T-helper 2 cell (primary cell): ENCODE measurements around the gene GDAP1L1.
"Not testable (repeated sequence)": the region's sequence is repeated elsewhere in the genome, so short reads cannot be mapped to it uniquely, and the experiment has no call there.

Experiments
- DNase-seq, 5 experiments: peaks; one replicate each; pipeline versions ENCODE4 v3.0.0 to v3.0.0-alpha.2; 2012 to 2022

Gene GDAP1L1

DNA sequence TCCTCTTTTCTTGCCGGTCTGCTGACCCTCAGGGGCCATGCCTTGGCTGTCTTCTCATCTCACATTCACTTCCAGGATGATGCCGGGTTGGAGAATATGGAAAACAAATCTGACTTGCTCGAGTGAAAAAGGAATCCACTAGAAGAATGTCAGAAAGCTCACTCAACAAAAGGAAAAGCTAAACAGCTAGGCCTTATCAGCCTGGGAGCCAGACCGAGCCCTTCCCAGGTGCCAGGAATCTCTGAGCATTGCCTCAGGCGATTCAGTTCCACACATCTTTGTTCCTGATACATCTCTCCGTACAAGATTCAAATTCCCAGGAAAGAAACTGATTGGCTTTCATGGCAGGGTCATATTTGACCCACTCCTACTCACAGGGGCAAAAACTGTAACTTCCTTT, 27.3 kb upstream of the GDAP1L1 start:
- DNase-seq = no peak

DNA sequence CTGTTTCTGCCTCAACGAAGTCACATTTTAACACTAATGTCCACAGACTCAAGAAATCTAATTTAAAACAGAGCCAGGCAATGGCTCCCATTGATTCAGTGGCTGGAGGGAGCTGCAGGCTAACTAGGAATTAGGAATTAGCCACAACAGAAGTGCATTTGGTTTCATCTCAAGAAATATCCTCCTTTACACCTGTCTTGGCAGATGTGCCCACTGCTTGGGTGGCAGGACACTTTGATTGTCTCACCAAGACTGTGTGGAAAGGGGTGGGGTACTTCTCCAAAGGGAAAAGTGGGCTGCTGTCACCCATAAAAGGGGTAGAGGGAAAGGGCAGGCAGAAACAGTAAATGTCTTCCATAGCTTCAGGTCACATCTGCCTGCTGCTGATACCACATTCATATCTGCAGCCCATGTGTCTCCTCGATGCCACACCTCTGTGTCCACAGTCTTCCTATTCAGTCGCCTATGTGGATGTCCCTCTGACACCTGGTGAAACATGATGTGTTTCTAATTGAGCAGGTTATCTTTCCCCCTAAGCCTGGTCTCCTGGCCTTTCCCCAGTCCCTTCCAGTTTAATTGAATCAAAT, 25.6 kb upstream of the GDAP1L1 start:
- no peak for DNase-seq

DNA sequence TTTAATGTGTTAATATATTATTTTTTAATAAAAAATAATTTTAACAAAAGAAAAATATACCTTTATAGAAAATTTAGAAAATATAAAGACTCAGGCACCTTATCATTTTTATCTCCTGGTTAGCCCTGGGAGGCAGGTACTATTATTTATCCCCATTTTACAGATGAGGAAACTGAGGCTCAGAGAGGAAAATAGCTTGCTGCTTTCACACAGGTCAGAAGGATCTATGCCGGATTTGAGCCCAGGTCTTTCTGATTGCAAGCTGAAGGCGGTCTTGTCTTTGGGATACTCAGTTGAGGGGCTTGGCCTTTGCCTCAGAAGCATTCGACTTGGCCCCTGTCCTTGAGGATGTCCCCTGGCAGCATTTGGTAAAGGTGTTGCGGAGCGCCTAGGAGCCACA, 25.1 kb upstream of the GDAP1L1 start:
- DNase-seq = no peak

DNA sequence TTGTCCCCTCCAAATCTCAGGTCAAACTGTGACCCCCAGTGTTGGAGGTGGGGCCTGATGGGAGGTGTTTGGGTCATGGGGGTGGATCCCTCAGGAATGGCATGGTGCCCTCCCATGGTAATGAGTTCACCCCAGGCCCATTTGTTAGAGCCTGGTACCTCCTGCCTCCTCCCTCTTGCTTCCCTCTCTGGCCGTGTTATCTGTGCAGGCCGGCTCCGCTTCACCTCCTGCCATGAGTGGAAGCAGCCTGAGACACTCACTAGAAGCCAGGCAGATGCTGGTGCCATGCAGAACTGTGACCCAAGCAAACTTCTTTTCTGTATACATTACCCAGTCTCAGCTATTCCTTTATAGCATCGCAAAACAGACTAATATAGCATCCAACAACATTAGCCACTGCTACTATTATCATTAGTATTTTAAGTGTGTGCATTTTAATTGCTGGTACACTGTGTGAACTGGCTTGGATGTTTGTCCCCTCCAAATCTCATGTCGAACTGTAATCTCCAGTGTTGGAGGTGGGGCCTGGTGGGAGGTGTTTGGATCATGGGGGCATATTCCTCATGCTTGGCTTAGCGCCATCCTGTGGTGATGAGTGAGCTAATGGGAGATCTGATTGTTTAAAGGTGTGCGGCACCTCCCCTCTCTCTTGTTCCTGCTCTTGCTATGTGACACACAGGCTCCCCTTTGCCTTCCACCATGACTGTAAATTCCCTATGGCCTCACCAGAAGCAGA, 24.3 kb upstream of the GDAP1L1 start:
- DNase-seq = no peak

DNA sequence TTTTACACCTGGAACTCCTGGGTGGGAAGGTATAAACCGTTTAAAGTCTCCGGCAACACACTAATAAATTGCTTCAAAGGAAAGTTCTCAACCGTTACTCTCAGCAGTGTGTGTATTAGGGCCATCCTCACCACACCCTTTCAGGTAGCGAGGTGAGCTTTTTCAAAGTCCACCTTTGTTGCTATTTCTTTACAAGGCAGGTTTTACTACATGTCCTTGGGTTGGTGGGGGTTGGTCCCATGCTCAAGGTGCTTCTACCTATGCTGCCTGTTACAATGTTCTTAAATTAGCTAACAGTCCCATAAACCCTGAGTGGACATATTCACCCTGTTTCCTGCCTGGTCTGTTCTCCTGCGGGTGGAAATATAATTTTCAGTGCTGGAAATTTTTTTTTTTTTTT, 23.4 kb upstream of the GDAP1L1 start:
- DNase-seq = no peak

DNA sequence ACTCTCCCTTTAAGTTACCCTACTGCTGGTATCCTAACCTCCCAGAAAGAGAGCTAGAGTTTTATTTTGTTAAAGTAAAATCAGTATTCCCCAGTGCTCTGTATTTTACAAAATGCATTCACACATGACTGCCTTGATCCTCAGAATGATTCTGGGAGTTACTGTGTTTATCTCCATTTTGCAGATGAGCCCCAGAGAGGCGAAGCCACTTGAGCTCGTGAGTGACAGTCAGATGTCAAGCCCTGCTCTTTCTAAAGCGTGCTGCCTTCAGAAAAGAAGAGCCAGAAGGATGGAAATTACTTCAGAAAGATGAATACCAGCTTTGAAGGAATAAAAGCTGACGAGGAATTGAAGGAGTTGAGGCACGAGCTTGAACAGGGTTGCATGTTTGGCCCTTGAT, 22.5 kb upstream of the GDAP1L1 start:
- no peak for DNase-seq

DNA sequence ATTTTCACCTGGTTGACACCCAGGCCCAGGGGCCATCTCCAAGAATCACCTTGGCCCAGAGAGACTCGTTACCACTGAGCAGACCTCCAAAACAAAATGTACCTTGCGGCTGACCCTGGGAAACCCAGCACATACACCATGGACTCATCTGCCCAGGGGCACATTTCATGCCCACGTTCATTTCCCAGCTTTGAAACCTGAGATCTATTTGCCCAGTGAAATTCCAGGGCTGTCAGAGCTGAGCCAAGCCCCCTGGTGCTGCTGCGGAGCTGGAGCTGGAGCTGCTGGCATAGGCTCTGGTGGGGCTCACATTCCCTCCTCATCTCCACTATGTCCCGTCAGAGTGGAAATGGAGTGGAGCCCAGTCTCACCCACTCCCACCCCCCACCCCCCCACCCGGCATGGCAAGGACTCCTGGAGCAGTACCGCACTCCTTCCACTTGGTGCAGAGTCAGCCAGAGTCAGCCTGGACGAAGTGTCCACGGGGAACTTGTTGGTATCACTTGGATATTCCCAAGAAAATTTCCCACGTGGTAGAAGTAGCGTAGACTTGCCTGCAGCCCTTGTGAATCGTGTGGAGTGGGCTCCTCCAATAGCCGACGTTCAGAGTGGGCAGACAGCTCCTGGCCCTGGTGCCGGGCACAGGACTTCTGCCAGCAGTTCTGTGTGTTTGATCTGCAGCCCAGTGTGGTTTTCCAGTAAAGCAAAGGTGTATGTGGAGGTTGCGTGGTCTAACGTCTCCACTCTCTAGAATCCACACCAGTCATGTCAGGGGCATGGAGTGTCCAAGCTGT, 18.4 kb upstream of the GDAP1L1 start:
- no peak for DNase-seq

DNA sequence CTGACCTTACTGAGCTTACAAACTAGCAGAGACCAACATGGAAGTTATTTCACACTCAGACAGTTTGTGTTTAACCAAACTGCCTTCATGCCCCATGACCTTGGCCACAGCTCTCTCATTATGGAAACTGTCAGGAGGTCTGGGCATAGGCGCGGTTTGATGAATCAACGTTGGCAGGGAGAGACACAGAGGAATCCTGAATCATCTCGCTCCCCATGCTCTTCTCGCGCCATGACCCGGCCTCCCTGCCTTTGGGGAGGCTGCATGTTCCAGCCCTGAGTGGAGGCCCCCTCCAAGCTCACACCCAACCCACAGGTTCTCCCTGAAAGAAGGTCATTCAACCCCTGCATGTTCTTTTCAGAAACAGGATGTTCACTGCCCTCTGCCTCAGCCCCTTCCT, 15.9 kb upstream of the GDAP1L1 start:
- no peak for DNase-seq

DNA sequence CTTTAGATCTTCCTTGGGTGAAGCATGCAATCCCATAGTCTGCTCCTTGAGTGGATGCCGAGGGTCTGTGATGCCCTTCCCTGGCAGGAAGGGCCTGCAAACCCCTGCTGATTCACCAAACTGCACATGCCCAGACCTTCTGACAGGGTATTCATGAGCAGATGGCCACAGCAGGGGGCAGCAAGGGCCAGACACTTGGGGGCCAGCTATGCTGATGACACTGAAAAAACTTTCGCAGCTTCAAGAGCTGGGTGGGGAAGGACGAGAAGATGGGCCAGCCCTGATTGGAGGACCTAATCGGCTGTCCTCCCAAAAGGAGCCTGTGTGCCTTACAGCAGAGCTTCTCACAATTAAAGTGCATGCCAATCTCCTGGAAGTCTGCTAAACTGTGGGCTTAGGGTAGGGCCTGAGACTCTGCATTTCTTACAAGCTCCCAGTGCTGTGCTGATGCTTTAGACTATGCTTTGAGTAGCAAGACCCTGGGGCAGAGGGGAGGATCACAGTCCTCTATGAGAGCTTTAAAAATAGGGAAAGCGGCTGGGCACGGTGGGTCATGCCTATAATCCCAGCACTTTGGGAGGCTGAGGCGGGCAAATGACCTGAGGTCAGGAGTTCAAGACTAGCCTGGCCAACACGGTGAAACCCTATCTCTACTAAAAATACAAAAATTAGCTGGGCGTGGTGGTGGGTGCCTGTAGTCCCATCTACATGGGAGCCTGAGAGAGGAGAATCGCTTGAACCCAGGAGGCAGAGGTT, 15.2 kb upstream of the GDAP1L1 start:
- no peak for DNase-seq

DNA sequence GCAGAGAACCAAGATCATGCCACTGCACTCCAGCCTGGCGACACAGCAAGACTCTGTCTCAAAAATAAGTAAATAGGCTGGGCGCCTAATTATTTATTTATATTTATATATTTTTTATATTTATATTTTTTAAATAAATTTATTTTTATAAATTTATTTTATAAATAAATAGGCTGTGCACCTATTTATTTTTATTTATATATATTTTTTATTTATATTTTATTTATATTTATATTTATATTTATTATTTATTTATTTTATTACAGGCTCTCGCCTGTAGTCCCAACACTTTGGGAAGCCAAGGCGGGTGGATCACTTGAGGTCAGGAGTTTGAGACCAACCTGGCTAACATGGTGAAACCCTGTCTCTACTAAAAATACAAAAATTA, 14.6 kb upstream of the GDAP1L1 start:
- DNase-seq = not testable (repeated sequence)

DNA sequence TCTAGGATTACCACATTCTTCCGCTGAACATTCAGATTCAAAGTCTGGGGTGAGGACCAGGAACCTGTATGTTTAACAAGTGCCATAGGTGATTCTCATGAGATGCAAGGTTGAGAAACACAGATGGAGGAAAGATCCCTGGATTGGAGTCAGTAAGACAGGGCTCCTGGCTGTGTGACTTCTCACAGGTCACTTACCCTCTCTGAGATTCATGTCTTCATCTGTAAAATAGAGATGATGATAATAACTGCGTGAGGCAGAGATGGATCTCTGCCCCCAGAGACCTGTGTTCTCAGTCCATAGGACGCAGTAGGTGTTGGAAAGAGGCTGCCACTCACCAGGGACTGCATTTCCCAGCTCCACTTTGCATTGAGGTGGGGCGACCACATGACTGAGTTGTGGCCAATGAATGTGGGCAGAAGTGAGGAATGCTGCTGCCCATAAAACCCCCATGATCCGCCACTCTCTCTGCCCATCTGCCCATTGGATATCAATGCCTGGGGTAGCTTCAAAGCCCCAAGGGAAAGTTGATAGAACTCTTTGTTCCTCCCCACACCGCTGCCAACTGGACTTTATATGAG, 13.6 kb upstream of the GDAP1L1 start:
- no peak for DNase-seq

DNA sequence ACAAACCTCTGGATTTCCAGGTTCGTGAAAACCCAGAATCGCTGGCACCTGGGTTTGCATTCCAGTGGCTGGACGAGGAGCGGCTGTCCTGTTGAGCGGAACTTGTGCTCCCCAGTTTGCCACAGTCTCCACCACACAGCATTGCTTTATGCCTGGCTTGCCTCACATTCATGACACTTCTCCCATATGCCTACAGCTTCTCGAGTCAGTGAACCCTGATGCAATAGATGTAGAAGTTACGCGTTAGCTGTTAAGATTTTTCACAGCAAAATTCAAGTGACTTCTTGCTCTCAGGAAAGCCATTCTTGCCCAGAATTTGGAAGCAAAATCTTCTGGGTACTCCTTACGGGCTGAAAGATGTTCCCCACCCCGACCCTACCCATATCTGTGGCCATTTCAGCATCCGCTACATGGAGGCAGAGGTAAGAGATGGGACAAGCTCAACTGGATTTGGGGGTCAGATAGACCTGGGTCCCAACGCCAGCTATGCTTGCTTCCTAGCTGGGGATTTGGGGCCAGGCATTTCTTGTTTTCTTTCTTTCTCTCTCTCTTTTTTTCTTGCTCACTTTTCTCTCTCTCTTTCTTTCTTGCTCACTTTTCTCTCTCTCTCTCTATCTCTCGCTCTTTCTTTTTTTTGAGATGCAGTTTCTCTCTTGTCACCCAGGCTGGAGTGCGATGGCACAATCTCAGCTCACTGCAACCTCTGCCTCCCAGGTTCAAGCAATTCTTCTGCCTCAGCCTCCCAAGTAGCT, 12.4 kb upstream of the GDAP1L1 start:
- no peak for DNase-seq

DNA sequence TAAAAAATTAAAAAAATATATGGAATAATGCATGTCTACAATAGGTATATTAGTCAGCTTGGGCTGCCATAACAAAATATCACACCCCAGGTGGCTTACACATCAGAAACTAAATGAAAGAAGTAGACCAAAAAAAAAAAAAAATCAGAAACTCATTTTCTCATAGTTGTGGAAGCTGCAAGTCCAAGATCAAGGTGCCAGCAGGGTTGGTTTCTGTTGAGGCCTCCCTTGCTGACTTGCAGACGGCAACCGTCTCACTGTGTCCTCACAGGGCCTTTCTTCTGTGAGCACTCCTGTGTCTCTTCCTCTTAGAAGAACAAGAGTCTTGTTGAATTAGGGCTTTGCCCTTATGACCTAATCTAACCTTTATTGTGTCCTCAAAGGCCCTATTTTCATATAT, 11.4 kb upstream of the GDAP1L1 start:
- no peak for DNase-seq

DNA sequence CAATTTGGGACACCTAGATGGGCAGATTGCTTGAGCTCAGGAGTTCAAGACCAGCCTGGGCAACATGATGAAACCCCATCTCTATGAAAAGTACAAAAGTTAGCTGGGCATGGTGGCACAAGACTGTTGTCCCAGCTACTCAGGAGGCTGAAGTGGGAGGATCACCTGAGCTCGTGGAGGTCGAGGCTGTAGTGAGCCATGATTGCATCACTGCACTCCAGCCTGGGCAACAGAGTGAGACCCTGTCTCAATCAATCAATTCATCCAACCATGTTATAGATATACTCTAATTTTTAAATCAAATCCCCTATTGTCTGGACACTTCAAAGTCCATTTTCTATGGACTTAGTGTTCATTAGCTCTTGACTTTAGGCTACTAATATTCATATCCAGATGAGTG, 10.3 kb upstream of the GDAP1L1 start:
- not testable (repeated sequence) for DNase-seq

DNA sequence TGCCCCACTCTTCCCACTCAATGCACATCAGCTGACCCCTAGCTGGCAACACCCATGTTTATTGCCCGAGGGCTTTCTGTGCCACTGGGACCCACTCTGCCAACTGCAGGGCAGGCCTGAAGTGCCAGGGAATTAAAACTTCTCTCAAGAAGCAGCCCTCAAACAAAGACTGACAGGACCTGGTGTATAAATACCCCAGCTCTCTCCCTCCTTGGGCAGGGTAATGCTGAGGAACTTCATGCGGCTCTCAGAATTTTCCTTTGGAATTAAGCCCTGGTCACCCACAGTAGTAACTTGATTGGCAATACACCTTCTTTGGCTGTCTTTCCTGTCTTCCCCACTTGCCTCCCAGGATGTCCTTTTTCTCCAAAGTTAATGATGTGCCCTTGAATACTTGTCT, 5.3 kb upstream of the GDAP1L1 start:
- DNase-seq = no peak

DNA sequence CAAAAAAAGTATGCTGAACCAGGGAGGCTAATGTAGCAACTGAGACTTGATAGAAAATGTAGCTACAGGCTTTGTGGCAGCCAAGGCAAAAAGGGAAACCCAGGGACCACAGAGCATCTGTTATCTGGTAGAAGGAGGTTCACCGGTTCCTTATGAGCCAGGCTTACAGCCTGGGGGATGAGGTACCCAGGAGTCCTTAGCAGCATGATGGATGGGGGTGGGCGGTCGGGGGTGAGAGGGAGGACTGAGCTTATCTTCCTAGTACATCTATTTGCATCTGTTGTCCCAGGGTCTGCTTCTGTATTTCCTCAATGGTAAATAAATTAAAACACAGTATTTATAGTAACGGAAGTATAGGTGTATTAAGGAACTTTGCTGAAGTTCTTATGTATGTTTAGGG, 1.1 kb upstream of the GDAP1L1 start:
- no peak for DNase-seq

DNA sequence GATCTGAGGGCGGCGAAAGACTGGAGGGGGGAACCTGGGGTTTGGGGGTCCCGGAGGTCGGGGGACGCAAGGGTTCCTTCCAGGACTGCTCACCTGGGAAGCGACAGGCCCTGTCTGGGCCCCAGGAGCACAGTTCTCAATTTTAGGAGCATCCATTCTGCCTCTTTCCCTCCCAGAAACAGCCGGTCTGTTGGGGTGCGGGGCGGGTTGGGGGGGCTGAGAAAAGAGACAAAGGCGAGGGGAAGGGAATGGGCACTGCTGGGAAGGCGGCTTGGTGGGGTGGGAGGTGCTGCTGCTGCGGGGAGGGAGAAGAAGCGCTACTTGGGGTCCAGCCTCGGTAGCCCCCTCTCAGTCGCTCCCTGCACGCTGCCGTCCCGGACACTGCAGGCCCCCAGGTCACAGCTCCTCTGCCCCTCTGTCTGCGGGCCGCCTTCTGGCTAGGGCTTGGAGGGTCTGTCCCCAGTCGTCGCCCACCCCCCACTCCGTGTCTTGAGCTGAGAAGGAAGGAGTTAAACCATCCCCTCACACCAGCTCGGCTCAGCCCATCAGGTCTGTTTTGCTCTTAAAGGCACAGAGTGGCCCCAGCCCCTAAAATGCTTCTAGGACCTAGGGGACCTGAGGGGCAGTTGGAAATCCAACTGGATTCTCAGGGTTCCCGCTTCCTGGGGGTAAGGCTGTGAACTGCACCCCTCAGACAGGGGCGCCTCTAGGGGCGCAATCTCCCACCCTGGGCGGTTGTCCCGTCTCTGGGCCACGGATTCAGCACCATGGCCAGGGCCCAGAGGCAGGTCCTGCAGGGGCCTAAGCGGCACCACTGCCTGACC, 690 bp downstream of the GDAP1L1 start:
- peak in 1 of 5 experiments; percentile 15 for DNase-seq

DNA sequence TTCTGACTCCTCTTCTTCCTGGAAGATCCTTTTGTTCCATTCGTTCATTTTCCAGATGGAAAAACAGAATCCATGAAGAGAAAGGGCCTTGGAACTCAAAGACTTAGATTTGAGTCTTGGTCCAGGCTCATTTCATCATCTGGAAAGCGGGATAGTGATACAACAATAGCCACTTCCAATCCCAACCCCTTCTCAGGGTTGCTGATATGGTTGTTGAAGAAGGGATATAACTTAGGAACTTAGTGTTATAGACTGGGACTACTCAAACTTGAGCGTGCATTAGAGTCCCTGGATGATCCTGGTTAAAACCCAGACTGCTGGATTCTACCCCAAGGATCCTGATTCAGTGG, 1.3 kb downstream of the GDAP1L1 start:
- no peak for DNase-seq

DNA sequence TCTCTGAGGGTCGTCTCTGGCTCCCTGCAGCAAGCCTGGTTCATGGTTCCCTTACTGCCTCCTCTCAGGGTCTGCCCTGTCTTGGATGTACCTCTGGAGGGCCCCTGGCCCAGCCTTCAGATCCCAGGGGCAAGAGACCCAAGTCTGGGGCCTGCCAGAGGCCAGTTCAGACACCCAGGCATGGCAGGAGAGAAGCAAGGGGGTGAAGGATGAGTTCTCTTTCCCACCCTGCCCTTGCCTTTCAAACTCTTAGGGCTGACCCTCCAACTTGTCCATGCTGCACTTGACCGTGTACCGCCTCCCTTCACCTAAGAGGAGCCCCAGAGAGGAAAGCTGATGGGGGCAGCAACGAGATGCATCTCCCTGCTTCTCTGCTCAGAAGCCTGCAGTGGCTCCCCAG, 4.2 kb downstream of the GDAP1L1 start:
- no peak for DNase-seq

DNA sequence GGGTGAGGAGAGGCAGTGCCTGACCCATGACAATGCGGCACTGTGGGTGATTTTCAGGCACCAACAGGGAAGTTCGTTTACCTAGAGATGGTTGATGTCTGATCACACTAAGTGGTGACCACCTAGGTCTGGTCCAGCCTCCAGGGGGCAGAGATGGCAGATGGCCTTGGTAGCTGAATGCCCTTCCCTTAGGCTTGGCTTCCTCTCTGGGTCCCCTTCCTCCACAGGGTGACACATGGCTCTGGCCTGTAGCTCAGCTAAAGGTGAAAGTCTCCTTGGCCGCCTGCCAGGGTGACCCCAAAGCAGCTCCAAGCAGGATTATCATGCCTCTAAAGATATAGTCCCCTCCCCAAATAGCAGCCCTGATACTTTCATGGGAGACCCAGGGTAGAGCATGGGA, 6.4 kb downstream of the GDAP1L1 start:
- no peak for DNase-seq

DNA sequence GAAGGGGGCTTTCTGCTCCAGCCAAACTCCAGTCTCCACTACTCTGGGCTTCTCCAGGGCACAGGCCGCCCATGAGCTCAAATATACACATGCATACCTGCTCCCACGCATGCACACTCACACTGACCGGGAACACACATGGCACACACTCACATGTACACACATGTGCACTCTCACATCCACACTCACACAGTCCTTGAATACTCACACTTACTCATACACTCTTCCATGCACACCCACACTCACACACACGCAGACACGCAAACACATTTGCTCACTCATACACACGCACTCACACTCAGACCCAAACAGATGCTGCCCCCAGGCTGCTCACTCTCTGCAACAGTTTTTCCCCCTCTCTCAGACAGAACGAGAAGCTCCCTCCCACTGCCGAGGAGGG, 7.0 kb downstream of the GDAP1L1 start:
- no peak for DNase-seq
